ENCODE results near the gene BPIFB6.

The BPIFB6 gene

GRCh38 chr20:33016581-33017109 lies 14.8 kb upstream of the BPIFB6 start:
- DNase-seq (ENCODE audit: low spot score): no peak

- no peak for DNase-seq (ENCODE audit: low spot score)
Observed at GRCh38 chr20:33017542-33017941, 13.9 kb upstream of the BPIFB6 start.

- DNase-seq (ENCODE audit: low spot score): no peak
Observed at GRCh38 chr20:33018169-33018931, 13.1 kb upstream of the BPIFB6 start.

- DNase-seq (ENCODE audit: low spot score): no peak
Observed at GRCh38 chr20:33019465-33020277, 11.8 kb upstream of the BPIFB6 start.

GRCh38 chr20:33020278-33021161 lies 10.9 kb upstream of the BPIFB6 start:
- DNase-seq (ENCODE audit: low spot score): no peak

GRCh38 chr20:33021879-33022278 lies 9.6 kb upstream of the BPIFB6 start:
- DNase-seq (ENCODE audit: low spot score): no peak

- no peak for DNase-seq (ENCODE audit: low spot score)
Observed at GRCh38 chr20:33022289-33022688, 9.2 kb upstream of the BPIFB6 start.

- DNase-seq (ENCODE audit: low spot score): no peak
Observed at GRCh38 chr20:33022694-33023438, 8.6 kb upstream of the BPIFB6 start.

- DNase-seq (ENCODE audit: low spot score): no peak
Observed at GRCh38 chr20:33023439-33024242, 7.8 kb upstream of the BPIFB6 start.

GRCh38 chr20:33024243-33024560 lies 7.2 kb upstream of the BPIFB6 start:
- no peak for DNase-seq (ENCODE audit: low spot score)

GRCh38 chr20:33024609-33025317 lies 6.7 kb upstream of the BPIFB6 start:
- DNase-seq (ENCODE audit: low spot score): no peak

GRCh38 chr20:33025318-33025876 lies 6.1 kb upstream of the BPIFB6 start:
- no peak for DNase-seq (ENCODE audit: low spot score)

- DNase-seq (ENCODE audit: low spot score): no peak
Observed at GRCh38 chr20:33026072-33026778, 5.2 kb upstream of the BPIFB6 start.

GRCh38 chr20:33026779-33027759 lies 4.4 kb upstream of the BPIFB6 start:
- no peak for DNase-seq (ENCODE audit: low spot score)

GRCh38 chr20:33027769-33028751 lies 3.4 kb upstream of the BPIFB6 start:
- DNase-seq (ENCODE audit: low spot score): no peak

GRCh38 chr20:33028875-33029274 lies 2.6 kb upstream of the BPIFB6 start:
- DNase-seq (ENCODE audit: low spot score): no peak

GRCh38 chr20:33030076-33030475 lies 1.4 kb upstream of the BPIFB6 start:
- no peak for DNase-seq (ENCODE audit: low spot score)

Measured in GM03348 (cell line).